ENCODE measurements around the gene AMACR. TPM values are rescaled to one million over a fixed set of nuclear protein-coding genes. Genes with fewer than 3 reads are reported as not detected.

AMACR gene
- total RNA-seq, 1 donor from 2014 or later, result 12.2 TPM

DNA sequence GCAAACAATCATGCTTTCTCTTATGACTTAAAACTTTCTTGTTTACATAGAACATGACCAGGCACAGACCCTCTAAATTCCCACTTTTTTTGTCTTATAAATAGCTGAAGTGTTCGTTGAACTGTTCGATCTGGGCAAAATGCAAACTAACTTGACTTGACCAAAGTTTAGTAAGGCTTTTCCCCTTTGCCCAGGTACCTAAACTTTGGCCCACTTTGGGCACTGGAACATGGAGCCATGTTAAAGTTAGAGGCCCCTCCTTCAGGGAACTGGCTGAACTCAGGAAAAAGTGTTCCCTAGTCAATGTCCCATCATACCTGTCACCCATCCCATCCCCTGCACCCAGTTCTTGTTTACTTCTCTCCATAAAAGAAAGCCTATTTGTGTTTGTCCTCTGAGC, 9.4 kb upstream of the AMACR start:
- Histone ChIP-seq H3K36me3 (peaks cover 10% of the 10 kb centered on the region), H3K27me3 (ENCODE audit: low read depth) (no peaks in the 10 kb centered on the region), H3K4me1 (no peaks in the 10 kb centered on the region), H3K27ac (no peak overlapping the region), H3K9me3 (no peaks in the 10 kb centered on the region), H3K4me3 (no peak overlapping the region)
- TF ChIP-seq CTCF (IDR thresholded peaks at IDR 0.05), result no peak
- no peak for ATAC-seq
- no peak for DNase-seq
- intact Hi-C loops (cut with DNase I), result no loop called here

DNA sequence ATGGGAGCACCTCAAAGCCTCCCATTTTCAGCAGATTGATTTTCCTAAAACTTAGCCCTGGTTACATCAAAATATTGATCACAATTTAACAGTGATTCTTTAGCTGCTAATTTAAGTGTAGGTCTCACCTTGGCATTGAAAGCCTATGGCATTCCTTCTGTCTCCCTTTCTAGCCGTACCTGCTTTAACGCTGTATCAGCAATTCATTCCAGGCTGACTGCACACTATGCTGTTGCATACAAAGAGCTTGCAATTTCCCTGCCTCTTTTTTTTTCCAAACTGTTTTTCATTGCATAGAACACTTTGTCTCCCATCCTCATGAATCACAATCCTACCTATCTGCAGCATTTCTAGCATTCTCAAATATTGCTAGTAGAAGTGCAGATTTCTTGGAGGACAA, 8.9 kb upstream of the AMACR start:
- peaks cover 10% of the 10 kb centered on the region for H3K36me3 ChIP-seq
- H3K4me1 ChIP-seq, result no peaks in the 10 kb centered on the region
- no peak overlapping the region for H3K27ac ChIP-seq
- DNase-seq, result no peak
- H3K9me3 ChIP-seq, result no peaks in the 10 kb centered on the region
- H3K27me3 ChIP-seq (ENCODE audit: low read depth), result no peaks in the 10 kb centered on the region
- intact Hi-C loops (cut with DNase I), result no loop called here
- no peak for TF ChIP-seq CTCF (IDR thresholded peaks at IDR 0.05)
- ATAC-seq, result no peak
- no peak overlapping the region for H3K4me3 ChIP-seq

- ATAC-seq (no peak), DNase-seq (no peak)
- Histone ChIP-seq H3K4me3 (no peak overlapping the region), H3K9me3 (no peaks in the 10 kb centered on the region), H3K27me3 (ENCODE audit: low read depth) (no peaks in the 10 kb centered on the region), H3K27ac (no peak overlapping the region), H3K4me1 (no peaks in the 10 kb centered on the region), H3K36me3 (peaks cover 10% of the 10 kb centered on the region)
- intact Hi-C loops (cut with DNase I), result no loop called here
- no peak for TF ChIP-seq CTCF (IDR thresholded peaks at IDR 0.05)
Measured at GRCh38 chr5:34016222-34016621, 8.4 kb upstream of the AMACR start.

DNA sequence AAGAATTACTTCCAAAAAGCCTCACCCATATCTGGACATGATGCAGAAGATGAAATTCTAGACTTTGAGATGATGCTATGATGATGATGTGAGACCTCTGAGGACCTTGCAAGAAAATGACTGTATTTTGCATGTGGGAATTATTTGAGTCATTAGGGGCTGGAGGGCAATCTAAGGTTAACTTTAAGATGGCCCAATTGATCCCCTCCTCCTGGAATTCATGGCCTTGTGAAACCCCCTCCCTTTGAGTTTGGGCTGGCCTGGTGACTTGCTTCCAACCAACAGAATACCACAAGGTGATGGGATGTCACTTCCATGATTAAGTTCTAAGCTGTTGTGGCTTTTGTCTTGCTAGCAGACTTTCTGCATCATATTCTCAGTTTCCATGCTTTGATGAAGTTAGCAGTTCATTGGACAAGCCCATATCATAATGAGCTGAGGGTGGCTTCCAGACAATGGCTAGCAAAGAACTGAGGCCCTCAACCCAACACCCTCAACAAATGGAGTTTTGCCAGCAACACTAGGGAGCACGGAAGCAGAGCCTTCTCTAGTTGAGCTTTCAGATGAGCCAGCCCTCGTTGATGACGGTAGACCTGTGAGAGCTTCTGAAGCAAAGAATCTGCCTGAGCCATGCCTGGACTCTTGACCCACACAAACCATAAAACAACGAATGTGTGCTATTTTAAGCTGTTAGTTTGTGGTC, 7.4 kb upstream of the AMACR start:
- no peak for DNase-seq
- intact Hi-C loops (cut with DNase I), result no loop called here
- peaks cover 7% of the 10 kb centered on the region for H3K36me3 ChIP-seq
- H3K9me3 ChIP-seq, result no peaks in the 10 kb centered on the region
- no peak overlapping the region for H3K27ac ChIP-seq
- H3K4me3 ChIP-seq, result no peak overlapping the region
- no peaks in the 10 kb centered on the region for H3K27me3 ChIP-seq (ENCODE audit: low read depth)
- ATAC-seq, result no peak
- TF ChIP-seq CTCF (IDR thresholded peaks at IDR 0.05), result no peak
- H3K4me1 ChIP-seq, result no peaks in the 10 kb centered on the region

DNA sequence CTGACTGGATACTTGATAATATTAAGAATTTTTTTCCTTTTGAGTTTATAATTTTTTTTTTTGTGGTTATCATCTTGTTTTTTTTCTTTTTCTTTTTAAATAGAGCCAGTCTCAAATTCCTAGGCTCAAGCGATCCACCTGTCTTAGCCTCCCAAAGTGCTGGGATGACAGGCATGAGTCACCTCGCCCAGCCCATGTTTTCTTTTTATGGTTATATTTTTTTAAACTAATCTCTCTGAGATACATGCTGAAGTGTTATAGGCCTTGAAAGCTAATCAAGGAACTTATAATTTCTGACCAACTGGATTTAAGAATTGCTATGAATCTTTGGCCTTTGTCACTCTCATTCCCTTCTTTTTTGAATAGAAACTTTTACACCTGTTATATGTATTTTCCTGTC, 6.8 kb upstream of the AMACR start:
- TF ChIP-seq CTCF (IDR thresholded peaks at IDR 0.05), result no peak
- no peaks in the 10 kb centered on the region for H3K9me3 ChIP-seq
- ATAC-seq (no peak), DNase-seq (no peak)
- no peak overlapping the region for H3K4me3 ChIP-seq
- no peaks in the 10 kb centered on the region for H3K27me3 ChIP-seq (ENCODE audit: low read depth)
- H3K27ac ChIP-seq, result no peak overlapping the region
- intact Hi-C loops (cut with DNase I), result no loop called here
- H3K36me3 ChIP-seq, result peaks cover under 1% of the 10 kb centered on the region
- H3K4me1 ChIP-seq, result no peaks in the 10 kb centered on the region

Data from lower lobe of right lung (tissue), 2 donors.